Stimulated activated CD4-positive, alpha-beta T cell treated with anti-CD3 and anti-CD28 coated beads, Interleukin-12 subunit alpha, Interleukin-12 subunit beta, amount 100 ng/mL, for 4 hours (primary cell): ENCODE measurements around the gene DENND1A.
"Not testable (repeated sequence)": the region's sequence is repeated elsewhere in the genome, so short reads cannot be mapped to it uniquely, and the experiment has no call there.

ENCODE experiments used
- DNase-seq: peaks from one replicate; pipeline ENCODE4 v3.0.0-alpha.2; 2020

Gene DENND1A

GRCh38 chr9:123914517-123915196 lies 15.3 kb downstream of the DENND1A start:
- DNase-seq: no peak

DNA sequence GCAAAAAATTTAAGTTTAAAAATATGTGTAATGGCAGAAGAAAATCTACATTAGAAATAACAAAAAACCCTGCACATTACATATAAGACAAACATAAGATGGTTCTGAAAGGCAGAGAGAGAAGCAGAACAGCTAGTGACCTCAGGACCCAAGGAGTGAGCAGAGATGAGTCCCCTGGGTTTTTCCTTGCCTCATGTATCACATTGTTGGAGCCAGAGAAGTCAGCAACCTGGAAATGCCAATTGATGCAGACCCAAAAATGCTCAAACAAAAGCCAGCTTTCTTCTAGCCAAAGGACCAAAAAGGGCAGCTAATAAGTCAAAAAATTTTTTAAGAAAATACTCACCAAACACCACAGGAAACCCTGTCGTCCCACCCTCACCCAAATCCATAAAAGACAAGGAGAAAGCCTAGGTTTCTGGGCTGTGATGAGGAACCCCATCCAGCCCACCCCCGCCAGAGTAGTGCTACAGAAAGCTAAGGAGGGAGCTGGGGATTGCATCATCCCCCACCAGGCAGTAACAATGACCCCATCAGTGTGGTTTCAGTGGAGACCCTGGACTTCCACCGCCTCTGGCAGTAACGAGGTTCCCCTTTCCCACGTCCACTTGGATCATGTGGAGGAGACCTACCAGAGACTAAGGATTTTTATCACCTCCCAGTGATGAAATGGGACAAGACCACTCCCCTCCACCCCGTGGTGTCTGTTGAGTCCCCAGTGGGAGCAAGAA lies 17.6 kb downstream of the DENND1A start:
- DNase-seq: no peak

DNA sequence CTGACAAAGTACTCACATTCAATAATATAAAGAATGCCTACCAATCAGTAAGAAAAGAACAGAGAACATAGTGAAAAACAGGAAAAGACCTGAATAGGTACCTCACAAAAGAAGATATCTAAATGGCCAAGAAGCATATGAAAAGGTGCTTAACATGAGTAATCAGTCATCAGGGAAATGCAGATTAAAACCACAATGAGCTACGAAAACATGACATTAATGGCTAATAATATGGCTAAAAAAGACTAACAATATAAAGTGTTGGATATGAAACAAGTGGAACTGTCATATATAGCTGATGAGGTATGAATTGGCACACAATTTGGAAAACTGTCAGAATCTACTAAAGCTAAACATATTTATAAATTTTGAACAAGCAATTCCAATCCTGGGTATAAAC lies 18.9 kb downstream of the DENND1A start:
- DNase-seq: no peak

DNA sequence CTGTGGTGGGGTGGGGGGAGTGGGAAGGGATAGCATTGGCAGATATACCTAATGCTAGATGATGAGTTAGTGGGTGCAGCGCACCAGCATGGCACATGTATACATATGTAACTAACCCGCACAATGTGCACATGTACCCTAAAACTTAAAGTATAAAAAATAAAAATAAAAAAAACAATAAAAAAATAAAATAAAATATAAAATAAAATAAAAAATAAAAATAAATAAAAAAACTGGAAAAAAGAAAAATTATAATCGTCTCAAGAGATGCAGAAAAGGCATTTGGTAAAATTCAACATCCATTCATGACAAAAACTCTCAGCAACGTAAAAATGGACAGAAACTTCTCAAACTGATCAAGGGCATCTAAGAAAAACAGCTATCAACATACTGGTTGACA lies 20.7 kb downstream of the DENND1A start:
- DNase-seq: not testable (repeated sequence)

DNA sequence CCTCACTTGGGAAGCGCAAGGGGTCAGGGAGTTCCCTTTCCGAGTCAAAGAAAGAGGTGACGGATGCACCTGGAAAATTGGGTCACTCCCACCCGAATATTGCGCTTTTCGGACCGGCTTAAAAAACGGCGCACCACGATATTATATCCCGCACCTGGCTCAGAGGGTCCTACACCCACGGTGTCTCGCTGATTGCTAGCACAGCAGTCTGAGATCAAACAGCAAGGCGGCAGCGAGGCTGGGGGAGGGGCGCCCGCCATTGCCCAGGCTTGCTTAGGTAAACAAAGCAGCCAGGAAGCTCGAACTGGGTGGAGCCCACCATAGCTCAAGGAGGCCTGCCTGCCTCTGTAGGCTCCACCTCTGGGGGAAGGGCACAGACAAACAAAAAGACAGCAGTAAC lies 26.4 kb downstream of the DENND1A start:
- not testable (repeated sequence) for DNase-seq

DNA sequence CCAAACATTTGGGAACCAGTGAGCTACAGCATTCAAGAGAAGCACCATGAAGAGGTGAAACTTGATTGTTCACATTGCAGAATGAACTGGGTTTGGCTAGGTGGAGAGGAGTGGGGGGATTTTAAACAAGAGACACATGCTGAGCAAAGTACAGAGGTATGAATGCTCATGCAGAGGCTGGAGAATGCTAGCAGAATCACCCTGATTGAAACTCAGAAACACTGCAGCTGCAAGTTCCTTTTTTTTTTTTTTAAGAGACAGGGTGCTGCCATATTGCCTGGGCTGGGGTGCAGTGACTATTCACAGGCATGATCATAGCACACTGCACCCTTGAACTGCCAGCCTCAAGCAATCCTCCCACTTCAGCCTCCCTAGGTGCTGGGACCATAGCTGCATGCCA lies 35.1 kb downstream of the DENND1A start:
- DNase-seq: no peak

GRCh38 chr9:123893831-123894460 lies 36.0 kb downstream of the DENND1A start:
- no peak for DNase-seq

DNA sequence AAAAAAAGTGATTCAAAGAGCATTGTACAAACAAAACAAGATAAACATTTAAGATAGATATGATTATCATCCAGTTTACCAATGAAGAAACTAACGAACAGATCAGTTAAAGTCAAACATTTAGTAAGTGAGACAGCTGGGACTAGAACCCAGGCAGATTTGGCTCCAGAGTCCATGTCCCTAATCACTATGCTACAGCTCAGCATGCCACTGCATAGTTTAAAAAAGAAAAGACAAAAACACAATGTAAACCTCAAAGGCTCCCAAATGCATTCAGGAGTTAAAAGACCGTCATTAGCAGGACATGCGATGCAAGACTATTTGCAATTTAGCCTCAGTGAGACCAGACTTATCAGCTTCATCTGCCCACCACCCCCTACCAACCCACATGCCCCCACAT lies 36.8 kb downstream of the DENND1A start:
- DNase-seq: no peak

GRCh38 chr9:123887837-123888236 lies 42.1 kb downstream of the DENND1A start:
- no peak for DNase-seq

GRCh38 chr9:123885834-123886233 lies 44.1 kb downstream of the DENND1A start:
- DNase-seq: not testable (repeated sequence)

DNA sequence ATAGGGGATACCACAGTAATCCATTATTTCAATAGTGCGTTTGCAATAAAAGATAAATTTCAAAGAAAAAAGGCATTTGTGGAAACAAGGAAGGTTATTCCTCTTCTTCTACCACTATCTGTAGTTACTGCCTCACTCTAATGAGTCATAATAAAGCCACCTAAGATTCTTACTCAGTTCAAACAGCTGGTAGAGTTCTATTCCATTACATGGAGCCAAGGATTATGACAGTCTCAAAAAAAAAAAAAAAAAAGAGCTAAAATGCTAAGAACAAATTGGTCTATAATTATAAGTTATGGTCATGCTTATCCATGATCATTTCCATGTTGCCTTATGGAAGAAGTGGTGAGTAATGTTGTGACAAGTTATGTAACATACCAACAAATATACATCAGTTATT lies 46.3 kb downstream of the DENND1A start:
- DNase-seq: no peak

DNA sequence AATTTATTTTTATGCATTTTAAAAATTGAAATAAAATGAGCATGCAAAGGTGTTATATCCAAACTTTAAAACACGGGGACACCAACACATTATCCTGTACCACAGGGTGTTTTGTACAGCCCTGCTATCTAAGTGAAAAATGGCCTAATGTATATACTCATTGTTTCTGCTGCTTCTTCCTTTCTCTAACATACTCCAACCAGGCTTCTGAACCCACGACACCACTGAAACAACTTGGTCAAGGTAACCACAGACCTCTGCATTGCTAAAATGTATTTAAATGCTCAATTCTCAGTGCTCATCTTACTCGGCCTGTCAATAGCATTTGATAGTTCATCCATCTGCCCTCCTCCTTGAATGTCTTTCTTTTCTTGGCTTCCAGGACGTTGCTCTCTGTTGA lies 48.3 kb downstream of the DENND1A start:
- DNase-seq: no peak

DNA sequence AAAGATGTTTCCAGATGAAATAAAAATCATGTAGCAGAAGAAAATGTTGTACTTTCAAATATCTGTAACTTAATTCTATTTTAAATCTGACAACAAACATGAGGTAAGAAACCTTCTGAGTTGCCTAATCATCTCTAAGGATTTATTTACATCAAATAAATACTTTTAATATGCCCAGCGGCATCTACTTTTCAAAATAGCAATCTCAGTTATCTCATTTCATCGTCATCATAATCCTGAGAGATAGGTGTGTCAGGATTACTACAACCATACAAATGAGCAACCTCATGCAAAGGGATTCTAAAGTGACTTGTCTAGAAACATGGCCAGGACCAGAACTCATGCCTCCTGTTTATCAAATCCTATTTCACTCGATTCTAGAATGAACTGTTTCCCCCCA lies 49.5 kb downstream of the DENND1A start:
- no peak for DNase-seq

GRCh38 chr9:123876750-123877149 lies 53.2 kb downstream of the DENND1A start:
- no peak for DNase-seq

- DNase-seq: no peak
These were observed 57.2 kb downstream of the DENND1A start for GRCh38 chr9:123872710-123873109.

- DNase-seq: no peak
These were observed 58.1 kb downstream of the DENND1A start for GRCh38 chr9:123871781-123872180.

GRCh38 chr9:123868002-123868401 lies 61.9 kb downstream of the DENND1A start:
- DNase-seq: no peak

GRCh38 chr9:123867034-123867433 lies 62.9 kb downstream of the DENND1A start:
- no peak for DNase-seq

GRCh38 chr9:123866497-123866896 lies 63.4 kb downstream of the DENND1A start:
- no peak for DNase-seq

GRCh38 chr9:123865226-123866000 lies 64.5 kb downstream of the DENND1A start:
- DNase-seq: no peak

GRCh38 chr9:123864251-123864650 lies 65.7 kb downstream of the DENND1A start:
- DNase-seq: no peak

DNA sequence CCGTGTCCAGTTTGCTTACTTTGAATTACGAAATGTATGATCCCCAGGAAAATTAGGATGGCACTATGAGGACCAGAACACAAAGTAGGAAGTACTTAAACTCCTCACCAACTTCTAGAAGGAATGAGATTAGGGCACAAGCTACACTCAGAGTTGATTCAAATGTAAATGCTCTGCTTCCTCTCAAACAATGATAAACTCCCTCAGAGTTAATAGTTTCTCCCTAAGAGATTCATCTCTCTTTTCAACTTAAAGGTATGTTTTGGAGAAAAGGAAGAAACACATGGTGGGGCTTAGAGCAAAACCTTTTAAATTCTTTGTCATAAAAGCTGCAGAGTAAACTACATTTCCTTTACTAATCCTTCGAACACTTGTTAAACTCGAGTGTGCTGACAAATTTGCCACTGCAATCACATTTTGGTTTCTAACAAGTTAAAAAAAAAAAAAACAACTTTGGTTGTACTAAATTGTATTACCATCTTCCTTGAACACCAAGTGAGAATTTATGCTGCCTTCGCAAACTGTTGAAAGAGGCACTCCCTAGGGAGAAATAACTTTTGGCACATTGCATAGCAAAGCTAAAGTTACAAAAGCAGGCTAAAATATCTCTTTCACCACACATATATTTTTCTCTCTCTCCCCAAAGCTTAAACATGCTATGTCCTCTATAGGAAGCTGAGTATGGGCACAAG lies 66.6 kb downstream of the DENND1A start:
- DNase-seq: no peak

- DNase-seq: no peak
These were observed 68.2 kb downstream of the DENND1A start for GRCh38 chr9:123861756-123862120.
